Suprapubic skin (tissue), 4 donors: ENCODE results near the gene CLDN12. TPM values are rescaled to one million over a fixed set of nuclear protein-coding genes. Genes with fewer than 3 reads are reported as not detected.
"Not testable (repeated sequence)": the region's sequence is repeated elsewhere in the genome, so short reads cannot be mapped to it uniquely, and the experiment has no call there.

Experiments
- DNase-seq, 2 donors: peaks; one replicate each; pipeline ENCODE4 v3.0.0-alpha.2; 2019; ENCODE audit warnings: low spot score in 2 of 2
- H3K27ac ChIP-seq: fragments of 200-600 bp; sonication (generic); one replicate; pipeline ENCODE4 v1.5.1; 2019
- H3K27me3 ChIP-seq: fragments of 200-600 bp; sonication (generic); one replicate; pipeline ENCODE4 v1.5.1; 2019
- H3K36me3 ChIP-seq: fragments of 200-600 bp; sonication (generic); one replicate; pipeline ENCODE4 v1.5.1; 2019
- H3K4me1 ChIP-seq: fragments of 200-600 bp; sonication (generic); one replicate; pipeline ENCODE4 v1.5.1; 2019
- H3K4me3 ChIP-seq: fragments of 200-600 bp; sonication (generic); one replicate; pipeline ENCODE4 v1.5.1; 2019; ENCODE audit warnings: mild to moderate bottlenecking
- H3K9me3 ChIP-seq: fragments of 200-600 bp; sonication (generic); one replicate; pipeline ENCODE4 v1.5.1; 2019
- CTCF ChIP-seq, 2 donors: fragments of 200-600 bp in 1 of 2; fragments of 450-650 bp in 1 of 2; sonication (generic) in 1 of 2; IDR thresholded peaks; one replicate each; pipeline ENCODE4 v1.5.1; 2016 to 2019; ENCODE audit warnings: antibody characterized with exemption in 2 of 2, mild to moderate bottlenecking in 1 of 2, moderate library complexity in 1 of 2
- EP300 ChIP-seq: sonication (generic); formaldehyde crosslinking; IDR thresholded peaks from one replicate; pipeline ENCODE4 v1.6.1; 2017; ENCODE audit warnings: antibody characterized with exemption
- POLR2A ChIP-seq, 2 donors: fragments of 450-650 bp; IDR thresholded peaks; one replicate each; pipeline ENCODE4 v1.6.1; 2017; ENCODE audit warnings: antibody characterized with exemption in 2 of 2, mild to moderate bottlenecking in 2 of 2, moderate library complexity in 2 of 2
- POLR2AphosphoS5 ChIP-seq, 3 donors: sonication (generic); formaldehyde crosslinking; IDR thresholded peaks; one replicate each; pipeline ENCODE4 v1.6.1; 2017; ENCODE audit warnings: antibody characterized with exemption in 3 of 3
- WGBS: methylation state at CpG from one replicate; pipeline ENCODE4 v1.1.5; 2018; 5-methylcytosine and 5-hydroxymethylcytosine counted together
- total RNA-seq, 4 donors: library from RNA; depleted of rRNA; stranded (reverse); fragments of >200 nt; gene quantifications; one replicate each; pipeline ENCODE4 v1.1.0, GENCODE V29; 2016

Gene CLDN12
- total RNA-seq, 4 donors from 2014 or later, result 9.8 to 24.2 (median 17.7) TPM

GRCh38 chr7:90458104-90458503 lies 54.8 kb downstream of the CLDN12 start:
- 76% methylated on average over 2 of the region's 2 CpGs for WGBS
- Histone ChIP-seq H3K27me3 (no peaks in the 10 kb centered on the region), H3K4me3 (no peak overlapping the region), H3K9me3 (no peaks in the 10 kb centered on the region), H3K27ac (no peak overlapping the region), H3K36me3 (no peaks in the 10 kb centered on the region), H3K4me1 (peaks cover 3% of the 10 kb centered on the region)
- no peak for DNase-seq
- TF ChIP-seq EP300 (no peak), POLR2A (IDR thresholded peaks at IDR 0.05) (no peak), CTCF (IDR thresholded peaks at IDR 0.05) (no peak), POLR2AphosphoS5 (IDR thresholded peaks at IDR 0.05) (no peak)

- WGBS, result 80% methylated on average over 4 of the region's 4 CpGs
- H3K27me3 ChIP-seq, result no peaks in the 10 kb centered on the region
- no peaks in the 10 kb centered on the region for H3K36me3 ChIP-seq
- no peak overlapping the region for H3K27ac ChIP-seq
- no peak for TF ChIP-seq EP300
- TF ChIP-seq POLR2A (IDR thresholded peaks at IDR 0.05), result no peak
- no peak for TF ChIP-seq POLR2AphosphoS5 (IDR thresholded peaks at IDR 0.05)
- no peak for TF ChIP-seq CTCF (IDR thresholded peaks at IDR 0.05)
- H3K4me3 ChIP-seq, result no peak overlapping the region
- no peak for DNase-seq
- no peaks in the 10 kb centered on the region for H3K9me3 ChIP-seq
- H3K4me1 ChIP-seq, result peaks cover 6% of the 10 kb centered on the region
Measured at GRCh38 chr7:90459888-90460287, 56.6 kb downstream of the CLDN12 start.

GRCh38 chr7:90461219-90461618 lies 58.0 kb downstream of the CLDN12 start:
- Histone ChIP-seq H3K27ac (no peak overlapping the region), H3K4me1 (peaks cover 3% of the 10 kb centered on the region), H3K9me3 (no peaks in the 10 kb centered on the region), H3K27me3 (no peaks in the 10 kb centered on the region), H3K4me3 (no peak overlapping the region), H3K36me3 (no peaks in the 10 kb centered on the region)
- TF ChIP-seq CTCF (IDR thresholded peaks at IDR 0.05), result no peak
- TF ChIP-seq POLR2AphosphoS5 (IDR thresholded peaks at IDR 0.05), result no peak
- TF ChIP-seq EP300, result no peak
- no peak for TF ChIP-seq POLR2A (IDR thresholded peaks at IDR 0.05)
- DNase-seq, result no peak

- not testable (repeated sequence) for H3K36me3 ChIP-seq, H3K27ac ChIP-seq, H3K4me1 ChIP-seq, H3K27me3 ChIP-seq, DNase-seq, H3K9me3 ChIP-seq
- H3K4me3 ChIP-seq, result peak overlapping the region; percentile 25
- 29% methylated on average over 4 of the region's 4 CpGs for WGBS
Measured at GRCh38 chr7:90463151-90463628, 59.9 kb downstream of the CLDN12 start.

Other genes with a start within 250 kb of the CLDN12 start
- 1 to 10 TPM; 1.5 to 6.0 (median 3.1) TPM for gene STEAP1, start 249.0 kb upstream of the CLDN12 start, total RNA-seq
- 10 to 100 TPM in 1 of 4 donors, 1 to 10 TPM in 3; 2.9 to 13.2 (median 3.9) TPM for gene STEAP2, start 191.7 kb upstream of the CLDN12 start, total RNA-seq
- gene CFAP69, start 158.3 kb upstream of the CLDN12 start, total RNA-seq, result 1 to 10 TPM; 1.3 to 9.8 (median 4.7) TPM
- not detected for gene FAM237B, start 82.2 kb upstream of the CLDN12 start, total RNA-seq
- gene GTPBP10, start 56.7 kb upstream of the CLDN12 start, total RNA-seq, result 10 to 100 TPM; 10.5 to 35.6 (median 13.7) TPM
- not detected for gene PTTG1IP2, start 66.2 kb downstream of the CLDN12 start, total RNA-seq
- 1 to 10 TPM; 3.5 to 5.1 (median 3.9) TPM for gene CDK14, start 192.9 kb downstream of the CLDN12 start, total RNA-seq